ENCODE results near the gene AFP.

The AFP gene

DNA sequence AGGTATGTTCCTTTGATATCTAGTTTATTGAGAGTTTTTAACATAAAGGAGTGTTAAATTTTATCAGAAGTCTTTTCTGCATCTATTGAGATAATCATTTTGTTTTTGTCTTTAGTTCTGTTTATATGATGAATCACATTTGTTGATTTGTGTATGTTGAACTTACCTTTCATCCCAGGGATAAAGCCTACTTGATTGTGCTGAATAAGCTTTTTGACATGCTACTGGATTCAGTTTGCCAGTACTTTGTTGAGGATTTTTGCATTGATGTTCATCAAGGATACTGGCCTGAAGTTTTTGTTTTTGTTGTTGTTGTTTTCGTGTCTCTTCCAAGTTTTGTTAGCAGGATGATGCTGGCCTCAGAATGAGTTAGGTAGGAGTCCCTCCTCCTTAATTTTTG is 34.7 kb downstream of the AFP start:
- DNase-seq: no peak

DNA sequence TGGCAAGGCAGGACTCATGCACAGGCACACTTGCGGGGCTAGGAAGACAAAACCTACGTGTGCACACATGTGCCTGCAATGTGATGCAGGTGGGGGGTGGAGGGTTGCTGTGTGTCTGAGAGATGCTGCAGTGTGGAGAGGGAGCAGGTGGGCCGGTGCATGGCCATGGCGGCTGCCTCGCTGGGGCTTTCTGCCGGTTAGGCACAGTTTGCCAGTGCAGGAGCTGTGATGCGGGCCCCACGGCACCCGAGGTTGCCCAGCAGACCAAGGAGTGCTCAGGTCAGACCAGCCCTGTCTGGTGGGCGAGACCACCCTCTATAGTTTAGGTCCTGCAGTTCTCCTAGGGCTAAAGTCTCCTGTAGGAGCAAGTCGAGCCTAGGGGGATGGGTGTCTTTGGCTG is 41.2 kb downstream of the AFP start:
- DNase-seq: no peak

DNA sequence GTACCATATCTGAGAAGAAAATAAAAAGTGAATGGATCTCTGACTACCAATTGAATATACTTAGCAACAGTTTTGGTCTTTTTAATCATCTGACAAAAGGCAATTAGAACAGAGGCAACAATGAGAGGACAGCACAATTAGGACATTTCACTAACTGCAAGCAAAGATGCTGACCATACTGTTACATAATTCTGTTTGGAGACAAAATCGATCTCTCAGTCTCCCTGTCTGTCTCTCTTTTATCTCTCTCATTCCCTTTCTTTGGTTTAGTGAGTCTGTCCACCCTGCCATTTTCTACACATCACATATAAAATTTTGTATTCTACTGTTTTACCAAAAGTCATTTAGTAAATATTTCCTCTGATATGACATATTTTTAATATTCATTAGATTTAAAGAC is 43.3 kb downstream of the AFP start:
- no peak for DNase-seq

DNA sequence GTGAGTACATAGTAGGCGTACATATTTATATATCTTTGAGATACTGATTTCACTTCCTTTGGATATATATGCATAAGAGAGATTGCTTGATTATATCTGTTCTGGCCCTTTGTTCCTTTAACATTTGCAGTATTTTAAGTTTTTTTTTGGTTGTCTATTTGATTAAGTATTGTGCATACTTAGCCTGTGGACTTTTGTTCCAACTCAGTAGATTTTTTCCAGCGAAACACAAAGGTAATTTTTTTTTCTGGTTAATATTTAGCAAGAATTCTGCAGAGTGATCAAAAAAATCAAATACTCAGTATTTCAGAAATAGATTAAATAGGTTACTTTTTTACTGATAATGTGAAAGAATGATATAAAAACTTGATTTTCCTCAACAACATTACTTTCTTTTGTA is 45.3 kb downstream of the AFP start, which contains the start of gene AFM:
Gene AFM (plus strand): TSS at position 388 of the 400 bp plus-strand sequence. CDS start 31 bp downstream, outside the sequence.
- DNase-seq: no peak

DNA sequence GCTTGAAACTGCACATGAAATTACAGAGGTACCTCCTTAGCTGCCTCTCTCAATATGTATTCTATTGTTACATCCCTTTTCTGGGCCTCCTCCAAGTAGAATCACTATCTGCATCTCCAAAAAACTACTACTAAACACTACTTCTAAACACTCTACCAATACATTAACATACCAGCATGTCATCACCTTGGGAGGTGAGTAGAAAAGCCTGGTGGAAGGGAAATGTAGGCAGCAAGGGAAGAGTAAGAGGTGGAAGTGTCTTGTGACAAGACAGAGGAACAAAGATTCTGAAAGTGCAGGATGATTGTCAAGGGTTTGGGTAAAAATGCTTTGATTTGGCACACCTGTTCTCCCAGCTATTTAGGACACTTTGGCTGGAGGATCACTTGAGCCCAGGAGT is 49.1 kb downstream of the AFP start:
- DNase-seq: no peak

GRCh38 chr4:73485596-73485995 is 49.6 kb downstream of the AFP start:
- no peak for DNase-seq

DNA sequence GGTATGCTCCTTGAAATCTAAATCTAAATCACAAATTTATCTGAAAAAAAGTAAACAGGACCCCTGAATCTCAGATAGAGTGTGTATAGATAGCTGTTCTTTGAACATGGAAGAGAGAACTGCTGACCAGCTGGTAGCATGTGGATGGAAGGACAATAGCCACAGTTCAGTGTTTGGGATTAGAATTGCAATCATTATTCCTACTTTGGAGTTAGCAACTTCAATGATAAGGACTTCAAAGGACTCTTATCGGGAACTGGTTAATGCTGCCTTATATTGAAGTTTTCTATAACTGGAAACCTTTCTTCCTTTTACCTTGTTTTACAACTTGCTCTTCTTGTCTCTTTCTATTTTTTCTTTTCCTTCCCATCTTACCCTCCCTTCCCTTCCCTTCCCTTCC is 50.5 kb downstream of the AFP start:
- no peak for DNase-seq

DNA sequence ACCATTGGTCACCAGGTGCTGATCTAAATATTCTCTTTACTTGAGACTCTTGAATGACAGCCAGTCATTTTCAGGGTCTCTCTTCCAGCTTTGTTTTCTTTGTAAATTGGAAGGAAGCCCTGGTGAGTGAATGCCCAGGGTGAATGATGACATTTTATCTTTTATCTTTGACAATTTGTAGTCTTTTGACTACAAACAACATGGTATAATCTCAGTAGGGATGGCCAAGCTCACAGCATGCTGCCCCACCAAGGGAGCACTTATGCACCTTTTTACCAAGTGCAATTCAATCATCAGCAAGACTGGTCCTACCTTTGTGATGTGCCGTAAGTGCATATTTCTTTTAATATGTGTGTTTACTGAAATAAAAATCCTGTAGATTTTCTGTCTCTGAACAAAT is 51.2 kb downstream of the AFP start:
- no peak for DNase-seq

- DNase-seq: no peak
Measured at GRCh38 chr4:73499996-73500765, 64.2 kb downstream of the AFP start.

GRCh38 chr4:73501664-73502265 is 65.7 kb downstream of the AFP start:
- no peak for DNase-seq

GRCh38 chr4:73505567-73505966 is 69.5 kb downstream of the AFP start:
- no peak for DNase-seq
